Transverse colon (tissue), 4 donors: ENCODE measurements around the gene PAPOLA. TPM values are rescaled to one million over a fixed set of nuclear protein-coding genes. Genes with fewer than 3 reads are reported as not detected.

Experiments used
- DNase-seq: peaks from one replicate; pipeline ENCODE4 v3.0.0-alpha.2; 2019
- H3K27ac ChIP-seq, 4 donors: fragments of 200-600 bp; sonication (generic); 2 replicates each; pipeline ENCODE4 v1.5.1; 2016 to 2018; ENCODE audit warnings: inconsistent platforms in 4 of 4
- H3K27me3 ChIP-seq: fragments of 200-600 bp; sonication (generic); 2 replicates; pipeline ENCODE4 v1.5.1; 2017; ENCODE audit warnings: inconsistent platforms
- H3K36me3 ChIP-seq, 4 donors: fragments of 200-600 bp; sonication (generic); 2 replicates each; pipeline ENCODE4 v1.5.1; 2017 to 2019; ENCODE audit warnings: inconsistent platforms in 4 of 4
- H3K4me1 ChIP-seq, 4 donors: fragments of 200-600 bp; sonication (generic); 2 replicates each; pipeline ENCODE4 v1.5.1; 2017 to 2020; ENCODE audit warnings: inconsistent platforms in 4 of 4
- H3K4me3 ChIP-seq, 4 donors: fragments of 200-600 bp; sonication (generic); 1 replicate in 1 of 4; 2 replicates in 3 of 4; pipeline versions ENCODE4 v1.5.1 to v1.6.1; 2017 to 2019; ENCODE audit warnings: inconsistent platforms in 4 of 4
- H3K9me3 ChIP-seq, 2 donors: fragments of 200-600 bp; sonication (generic); 2 replicates each; pipeline ENCODE4 v1.5.1; 2017 to 2019; ENCODE audit warnings: inconsistent platforms in 2 of 2
- CTCF ChIP-seq, 5 experiments: fragments of 200-600 bp in 3 of 5; fragments of 450-650 bp in 2 of 5; sonication (generic) in 3 of 5; IDR thresholded peaks; 1 replicate in 2 of 5; 2 replicates in 3 of 5; pipeline ENCODE4 v1.5.1; 2016 to 2017; ENCODE audit warnings: antibody characterized with exemption in 5 of 5, inconsistent platforms in 3 of 5, mild to moderate bottlenecking in 2 of 5, moderate library complexity in 1 of 5
- EP300 ChIP-seq: sonication (generic); formaldehyde crosslinking; IDR thresholded peaks from one replicate; pipeline ENCODE4 v1.6.1; 2017; ENCODE audit warnings: antibody characterized with exemption, low read depth
- POLR2A ChIP-seq: fragments of 450-650 bp; IDR thresholded peaks from one replicate; pipeline ENCODE4 v1.6.1; 2016; ENCODE audit warnings: antibody characterized with exemption, mild to moderate bottlenecking, moderate library complexity
- POLR2AphosphoS5 ChIP-seq, 3 donors: sonication (generic); formaldehyde crosslinking; IDR thresholded peaks; one replicate each; pipeline ENCODE4 v1.6.1; 2016; ENCODE audit warnings: antibody characterized with exemption in 3 of 3
- WGBS, 2 donors: methylation state at CpG; one replicate each; pipeline ENCODE4 v1.1.5; 2018; ENCODE audit warnings: low coverage in 1 of 2; 5-methylcytosine and 5-hydroxymethylcytosine counted together
- in situ Hi-C, 4 donors: fragments of 200-750 bp; cut with MboI; loops; one replicate each; pipeline versions ENCODE4 v1.15.0 to v1.15.1; 2017; ENCODE audit warnings: low sequenced_read_pairs in 3 of 4, low pct_ligation_motif_present in 1 of 4, low pct_unique_long_range_greater_than_20kb in 1 of 4
- intact Hi-C: fragments of 100-400 bp; cut with DNase I; formaldehyde crosslinking; loops from one replicate; pipeline ENCODE4 v1.15.1; 2023; ENCODE audit warnings: low total_unique reads
- total RNA-seq, 4 donors: library from RNA; depleted of rRNA; stranded (reverse); fragments of >200 nt; gene quantifications; one replicate each; pipeline ENCODE4 v1.1.0, GENCODE V29; 2016

Gene PAPOLA
- total RNA-seq, 4 donors from 2014 or later: 166 to 231 (median 193) TPM

DNA sequence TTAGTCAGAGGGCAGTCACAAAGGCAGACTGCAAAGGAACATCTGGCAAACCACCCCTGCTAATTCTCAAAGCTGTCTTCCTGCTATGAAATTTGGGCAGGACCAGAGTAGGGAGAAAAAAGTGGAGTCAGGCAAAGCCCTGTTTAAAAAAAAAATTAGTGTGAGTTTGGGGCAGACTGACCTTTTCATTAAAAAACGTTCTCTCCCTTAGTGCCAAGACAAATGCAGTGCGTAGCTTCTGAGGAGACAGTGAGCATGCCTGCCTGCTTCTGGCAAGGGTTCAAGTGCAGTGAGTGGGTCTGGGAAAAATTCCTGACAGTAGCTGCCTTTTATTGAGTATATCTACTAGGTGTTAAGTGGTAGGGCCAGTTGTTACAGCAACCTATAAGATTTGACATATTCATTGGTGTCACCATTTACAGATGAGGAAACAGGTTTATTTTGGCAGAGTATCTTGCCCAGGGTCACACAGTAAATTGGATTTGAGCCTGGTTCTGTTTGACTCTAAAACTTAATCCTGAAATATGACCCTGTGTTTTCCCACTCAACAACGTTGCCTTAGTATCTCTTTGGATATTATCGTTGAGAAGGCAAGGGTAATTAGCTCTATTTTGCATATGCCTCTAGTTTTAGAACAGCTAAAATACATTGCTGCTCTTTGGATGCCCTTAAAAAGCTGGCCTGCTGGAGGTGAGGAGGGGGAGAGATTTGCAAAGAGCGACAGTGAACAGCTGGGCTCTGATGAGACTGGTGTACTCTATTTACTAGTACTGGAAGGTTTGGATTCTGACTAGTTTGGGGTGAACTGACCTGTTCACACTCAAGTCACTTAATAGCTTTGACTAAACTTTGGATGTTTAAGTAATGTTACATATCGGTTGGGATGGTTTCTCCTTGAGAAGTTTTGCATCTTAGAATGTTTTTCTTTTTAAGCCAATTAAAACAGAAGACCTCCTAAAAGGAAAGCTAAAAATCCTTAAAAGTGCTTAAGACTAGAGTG lies 72.8 kb downstream of the PAPOLA start:
- 50 to 77% methylated on average over 3 to 6 of the region's 6 CpGs for WGBS, 2 donors
- no peak overlapping the region for H3K27ac ChIP-seq
- no peaks in the 10 kb centered on the region for H3K9me3 ChIP-seq
- TF ChIP-seq EP300: no peak
- TF ChIP-seq CTCF (IDR thresholded peaks at IDR 0.05): no peak
- TF ChIP-seq POLR2AphosphoS5 (IDR thresholded peaks at IDR 0.05): no peak
- TF ChIP-seq POLR2A: no peak
- DNase-seq: no peak
- peaks cover 0 to 7% (median 2%) of the 10 kb centered on the region in 4 donors for H3K4me1 ChIP-seq
- in situ Hi-C loops: no loop called here
- H3K36me3 ChIP-seq: no peaks in the 10 kb centered on the region
- H3K27me3 ChIP-seq: no peaks in the 10 kb centered on the region
- intact Hi-C loops: no loop called here
- H3K4me3 ChIP-seq: no peak overlapping the region

DNA sequence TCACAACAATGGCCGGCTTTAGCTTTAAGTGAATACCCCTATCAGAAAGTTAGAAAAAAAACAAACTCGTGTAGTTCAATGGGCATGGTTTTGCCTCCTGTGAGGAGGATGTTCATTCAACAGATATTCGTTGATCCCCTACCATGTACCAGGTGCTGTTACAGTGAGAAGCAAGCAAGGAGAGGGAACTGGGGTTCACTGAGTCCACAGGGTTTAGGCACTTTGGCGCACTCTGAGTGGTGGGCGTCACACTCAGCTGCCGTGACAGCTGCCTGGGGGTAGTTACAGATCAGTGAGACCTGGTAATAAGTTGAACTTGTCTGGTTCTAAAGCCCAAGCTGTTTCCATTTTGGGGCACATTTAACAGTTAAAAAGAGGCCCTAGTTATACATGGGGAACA lies 74.2 kb downstream of the PAPOLA start:
- H3K4me3 ChIP-seq: no peak overlapping the region
- intact Hi-C loops: no loop called here
- in situ Hi-C loops: no loop called here
- H3K27ac ChIP-seq: no peak overlapping the region
- no peaks in the 10 kb centered on the region for H3K36me3 ChIP-seq
- 64 to 65% methylated on average over 3 to 6 of the region's 6 CpGs for WGBS, 2 donors
- no peaks in the 10 kb centered on the region for H3K9me3 ChIP-seq
- no peak for DNase-seq
- H3K27me3 ChIP-seq: no peaks in the 10 kb centered on the region
- peaks cover 0 to 7% (median 2%) of the 10 kb centered on the region in 4 donors for H3K4me1 ChIP-seq
- no peak for TF ChIP-seq POLR2A
- TF ChIP-seq CTCF (IDR thresholded peaks at IDR 0.05): no peak
- TF ChIP-seq POLR2AphosphoS5 (IDR thresholded peaks at IDR 0.05): no peak
- TF ChIP-seq EP300: no peak

DNA sequence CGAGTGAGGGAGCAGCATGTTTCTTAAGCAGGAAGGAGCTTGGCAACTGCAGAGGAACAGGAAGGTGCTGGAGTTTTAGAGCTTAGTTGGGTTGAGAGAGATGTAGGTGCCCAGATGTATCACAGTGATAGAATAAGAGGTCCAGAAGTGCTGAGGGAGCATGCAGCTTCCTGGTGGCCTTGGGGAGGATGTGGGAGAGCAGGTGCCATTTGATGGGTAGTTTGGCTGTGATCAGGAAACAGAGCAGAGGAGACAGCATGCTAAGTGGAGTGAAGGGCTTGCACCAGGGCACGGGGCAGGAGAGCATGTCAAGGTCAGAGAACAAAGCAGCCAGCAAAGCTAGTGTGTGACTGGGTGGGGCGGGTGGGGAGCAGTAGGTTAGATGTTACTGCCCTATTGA lies 74.8 kb downstream of the PAPOLA start:
- no peak for DNase-seq
- Histone ChIP-seq H3K36me3 (no peaks in the 10 kb centered on the region), H3K9me3 (no peaks in the 10 kb centered on the region), H3K27ac (no peak overlapping the region), H3K4me3 (no peak overlapping the region), H3K27me3 (no peaks in the 10 kb centered on the region), H3K4me1 (peaks cover 0 to 7% (median 2%) of the 10 kb centered on the region in 4 donors)
- intact Hi-C loops (no loop called here), in situ Hi-C loops (no loop called here)
- WGBS, 2 donors: 23 to 53% methylated on average over 3 of the region's 3 CpGs
- no peak for TF ChIP-seq EP300
- no peak for TF ChIP-seq POLR2A
- no peak for TF ChIP-seq CTCF (IDR thresholded peaks at IDR 0.05)
- no peak for TF ChIP-seq POLR2AphosphoS5 (IDR thresholded peaks at IDR 0.05)

GRCh38 chr14:96578619-96579018 lies 76.4 kb downstream of the PAPOLA start:
- TF ChIP-seq EP300: no peak
- TF ChIP-seq POLR2A: no peak
- no peak for TF ChIP-seq POLR2AphosphoS5 (IDR thresholded peaks at IDR 0.05)
- no peak for TF ChIP-seq CTCF (IDR thresholded peaks at IDR 0.05)
- peaks cover 0 to 7% (median 2%) of the 10 kb centered on the region in 4 donors for H3K4me1 ChIP-seq
- intact Hi-C loops (no loop called here), in situ Hi-C loops (no loop called here)
- 61% methylated on average over 6 of the region's 6 CpGs; no CpG with 5 or more reads in 1 of the 2 donors for WGBS, 2 donors
- no peaks in the 10 kb centered on the region for H3K9me3 ChIP-seq
- H3K4me3 ChIP-seq: no peak overlapping the region
- peaks cover 7% of the 10 kb centered on the region for H3K27me3 ChIP-seq
- no peak for DNase-seq
- no peak overlapping the region for H3K27ac ChIP-seq
- no peaks in the 10 kb centered on the region for H3K36me3 ChIP-seq
